Measurements from ENCODE around the gene CNNM2.
A peak's percentile ranks its signal among the peaks of the same experiment; 100 is the strongest.

Gene CNNM2

DNA sequence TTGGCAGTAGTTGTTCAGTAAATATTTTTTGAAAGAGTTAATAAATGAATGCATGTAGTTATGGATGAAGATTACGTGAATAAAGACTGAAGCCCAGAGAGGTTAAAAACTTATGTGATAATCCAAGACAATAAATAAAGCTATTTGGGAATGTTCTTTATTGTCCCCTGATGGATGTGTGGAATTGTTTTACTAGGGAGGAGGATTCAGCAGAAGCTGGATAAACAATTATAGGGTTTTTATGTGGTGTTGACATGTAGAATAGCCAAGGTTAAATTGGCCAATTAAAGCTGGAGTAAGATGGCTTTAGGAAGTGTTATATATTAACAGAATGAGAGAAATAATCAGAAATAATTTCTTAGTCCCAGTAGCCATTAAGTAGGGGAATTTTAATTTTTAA is 66.0 kb downstream of the CNNM2 start:
- TF ChIP-seq CTCF (conservative IDR thresholded peaks at IDR 0.05; ENCODE audit: low read depth, low read length) = no peak
- H3K4me3 ChIP-seq (ENCODE audit: low read length) = no peak overlapping the region
- DNase-seq (ENCODE audit: low read depth) = no peak

DNA sequence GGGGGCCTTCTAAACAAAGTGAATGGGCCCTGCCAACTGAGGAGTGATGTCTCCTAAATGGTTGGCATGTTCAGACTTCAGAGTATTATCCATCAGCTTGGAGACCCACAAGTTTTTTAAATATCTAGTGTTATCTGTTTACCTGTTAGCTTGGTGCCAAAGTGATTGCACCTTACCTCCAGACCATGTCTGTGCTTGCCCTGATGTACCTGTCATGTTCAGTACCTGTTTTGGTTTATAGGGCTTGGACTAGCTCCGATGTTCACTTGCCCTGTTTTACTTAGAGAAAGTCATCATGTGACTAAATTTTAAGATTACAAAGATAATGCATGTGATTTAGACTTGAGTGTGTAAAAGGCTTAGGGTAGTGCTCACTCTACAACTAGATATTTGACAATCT is 67.7 kb downstream of the CNNM2 start:
- no peak overlapping the region for H3K4me3 ChIP-seq (ENCODE audit: low read length)
- no peak for DNase-seq (ENCODE audit: low read depth)
- no peak for TF ChIP-seq CTCF (conservative IDR thresholded peaks at IDR 0.05; ENCODE audit: low read depth, low read length)

- DNase-seq (ENCODE audit: low read depth) = peak; percentile 27
- H3K4me3 ChIP-seq (ENCODE audit: low read length) = no peak overlapping the region
- TF ChIP-seq CTCF (conservative IDR thresholded peaks at IDR 0.05; ENCODE audit: low read depth, low read length) = no peak
Observed at GRCh38 chr10:102988404-102989314, 70.6 kb downstream of the CNNM2 start.

- no peak for DNase-seq (ENCODE audit: low read depth)
- no peak overlapping the region for H3K4me3 ChIP-seq (ENCODE audit: low read length)
- no peak for TF ChIP-seq CTCF (conservative IDR thresholded peaks at IDR 0.05; ENCODE audit: low read depth, low read length)
Observed at GRCh38 chr10:102994531-102995295, 76.6 kb downstream of the CNNM2 start.

DNA sequence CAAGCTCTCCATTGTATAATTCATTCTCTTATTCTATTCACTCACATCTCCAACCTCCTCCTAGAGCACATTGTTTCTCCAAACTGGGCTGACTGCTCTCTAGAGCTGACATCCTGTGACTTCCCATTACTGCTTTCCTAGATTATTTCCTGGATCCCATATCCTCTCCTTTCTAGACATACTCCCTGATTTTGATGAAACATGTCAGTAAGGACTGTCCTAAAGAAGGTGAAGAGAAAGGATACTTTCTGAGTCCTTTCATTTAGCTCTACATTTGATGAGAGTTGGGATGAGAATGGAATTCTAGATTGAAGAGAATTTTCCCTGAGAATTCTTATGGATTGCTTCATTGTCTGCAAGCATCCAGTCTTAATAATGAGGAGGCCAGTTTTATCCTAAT is 78.8 kb downstream of the CNNM2 start:
- no peak overlapping the region for H3K4me3 ChIP-seq (ENCODE audit: low read length)
- no peak for TF ChIP-seq CTCF (conservative IDR thresholded peaks at IDR 0.05; ENCODE audit: low read depth, low read length)
- DNase-seq (ENCODE audit: low read depth) = no peak

GRCh38 chr10:102997998-102998397 is 79.9 kb downstream of the CNNM2 start:
- TF ChIP-seq CTCF (conservative IDR thresholded peaks at IDR 0.05; ENCODE audit: low read depth, low read length) = no peak
- no peak for DNase-seq (ENCODE audit: low read depth)
- H3K4me3 ChIP-seq (ENCODE audit: low read length) = no peak overlapping the region
